ENCODE data around the gene ETNK2.

GRCh38 chr1:204088596-204088995, 63.2 kb downstream of the ETNK2 start:
- no peak for TF ChIP-seq CTCF (conservative IDR thresholded peaks at IDR 0.05; ENCODE audit: low read length)
- TF ChIP-seq EZH2phosphoT487 (IDR thresholded peaks at IDR 0.05; ENCODE audit: borderline replicate concordance, low read depth, low read length): no peak

Measured in OCI-LY7 (cell line).